Measurements from ENCODE around the gene TMPRSS9.

- no peak for TF ChIP-seq BCL6B (tag by site-specific recombination; IDR thresholded peaks at IDR 0.05)
- no peak for TF ChIP-seq REST (tag by site-specific recombination; IDR thresholded peaks at IDR 0.05)
- TF ChIP-seq ZEB2 (tag by site-specific recombination; IDR thresholded peaks at IDR 0.05) = no peak
- TF ChIP-seq, protein P1, sequence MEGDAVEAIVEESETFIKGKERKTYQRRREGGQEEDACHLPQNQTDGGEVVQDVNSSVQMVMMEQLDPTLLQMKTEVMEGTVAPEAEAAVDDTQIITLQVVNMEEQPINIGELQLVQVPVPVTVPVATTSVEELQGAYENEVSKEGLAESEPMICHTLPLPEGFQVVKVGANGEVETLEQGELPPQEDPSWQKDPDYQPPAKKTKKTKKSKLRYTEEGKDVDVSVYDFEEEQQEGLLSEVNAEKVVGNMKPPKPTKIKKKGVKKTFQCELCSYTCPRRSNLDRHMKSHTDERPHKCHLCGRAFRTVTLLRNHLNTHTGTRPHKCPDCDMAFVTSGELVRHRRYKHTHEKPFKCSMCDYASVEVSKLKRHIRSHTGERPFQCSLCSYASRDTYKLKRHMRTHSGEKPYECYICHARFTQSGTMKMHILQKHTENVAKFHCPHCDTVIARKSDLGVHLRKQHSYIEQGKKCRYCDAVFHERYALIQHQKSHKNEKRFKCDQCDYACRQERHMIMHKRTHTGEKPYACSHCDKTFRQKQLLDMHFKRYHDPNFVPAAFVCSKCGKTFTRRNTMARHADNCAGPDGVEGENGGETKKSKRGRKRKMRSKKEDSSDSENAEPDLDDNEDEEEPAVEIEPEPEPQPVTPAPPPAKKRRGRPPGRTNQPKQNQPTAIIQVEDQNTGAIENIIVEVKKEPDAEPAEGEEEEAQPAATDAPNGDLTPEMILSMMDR (tag by site-specific recombination; IDR thresholded peaks at IDR 0.05) = no peak
- TF ChIP-seq, protein P2, sequence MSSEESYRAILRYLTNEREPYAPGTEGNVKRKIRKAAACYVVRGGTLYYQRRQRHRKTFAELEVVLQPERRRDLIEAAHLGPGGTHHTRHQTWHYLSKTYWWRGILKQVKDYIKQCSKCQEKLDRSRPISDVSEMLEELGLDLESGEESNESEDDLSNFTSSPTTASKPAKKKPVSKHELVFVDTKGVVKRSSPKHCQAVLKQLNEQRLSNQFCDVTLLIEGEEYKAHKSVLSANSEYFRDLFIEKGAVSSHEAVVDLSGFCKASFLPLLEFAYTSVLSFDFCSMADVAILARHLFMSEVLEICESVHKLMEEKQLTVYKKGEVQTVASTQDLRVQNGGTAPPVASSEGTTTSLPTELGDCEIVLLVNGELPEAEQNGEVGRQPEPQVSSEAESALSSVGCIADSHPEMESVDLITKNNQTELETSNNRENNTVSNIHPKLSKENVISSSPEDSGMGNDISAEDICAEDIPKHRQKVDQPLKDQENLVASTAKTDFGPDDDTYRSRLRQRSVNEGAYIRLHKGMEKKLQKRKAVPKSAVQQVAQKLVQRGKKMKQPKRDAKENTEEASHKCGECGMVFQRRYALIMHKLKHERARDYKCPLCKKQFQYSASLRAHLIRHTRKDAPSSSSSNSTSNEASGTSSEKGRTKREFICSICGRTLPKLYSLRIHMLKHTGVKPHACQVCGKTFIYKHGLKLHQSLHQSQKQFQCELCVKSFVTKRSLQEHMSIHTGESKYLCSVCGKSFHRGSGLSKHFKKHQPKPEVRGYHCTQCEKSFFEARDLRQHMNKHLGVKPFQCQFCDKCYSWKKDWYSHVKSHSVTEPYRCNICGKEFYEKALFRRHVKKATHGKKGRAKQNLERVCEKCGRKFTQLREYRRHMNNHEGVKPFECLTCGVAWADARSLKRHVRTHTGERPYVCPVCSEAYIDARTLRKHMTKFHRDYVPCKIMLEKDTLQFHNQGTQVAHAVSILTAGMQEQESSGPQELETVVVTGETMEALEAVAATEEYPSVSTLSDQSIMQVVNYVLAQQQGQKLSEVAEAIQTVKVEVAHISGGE (tag by site-specific recombination; conservative IDR thresholded peaks at IDR 0.05; ENCODE audit: low read depth) = no peak
- TF ChIP-seq ZNF785 (tag by site-specific recombination; IDR thresholded peaks at IDR 0.05) = no peak
- peak; percentile 24 for TF ChIP-seq SP2 (tag by site-specific recombination; IDR thresholded peaks at IDR 0.05)
- TF ChIP-seq ZNF133 (tag by site-specific recombination; IDR thresholded peaks at IDR 0.05) = no peak
- no peak for TF ChIP-seq KLF7 (tag by site-specific recombination; IDR thresholded peaks at IDR 0.05; ENCODE audit: borderline replicate concordance)
- TF ChIP-seq, protein P3, sequence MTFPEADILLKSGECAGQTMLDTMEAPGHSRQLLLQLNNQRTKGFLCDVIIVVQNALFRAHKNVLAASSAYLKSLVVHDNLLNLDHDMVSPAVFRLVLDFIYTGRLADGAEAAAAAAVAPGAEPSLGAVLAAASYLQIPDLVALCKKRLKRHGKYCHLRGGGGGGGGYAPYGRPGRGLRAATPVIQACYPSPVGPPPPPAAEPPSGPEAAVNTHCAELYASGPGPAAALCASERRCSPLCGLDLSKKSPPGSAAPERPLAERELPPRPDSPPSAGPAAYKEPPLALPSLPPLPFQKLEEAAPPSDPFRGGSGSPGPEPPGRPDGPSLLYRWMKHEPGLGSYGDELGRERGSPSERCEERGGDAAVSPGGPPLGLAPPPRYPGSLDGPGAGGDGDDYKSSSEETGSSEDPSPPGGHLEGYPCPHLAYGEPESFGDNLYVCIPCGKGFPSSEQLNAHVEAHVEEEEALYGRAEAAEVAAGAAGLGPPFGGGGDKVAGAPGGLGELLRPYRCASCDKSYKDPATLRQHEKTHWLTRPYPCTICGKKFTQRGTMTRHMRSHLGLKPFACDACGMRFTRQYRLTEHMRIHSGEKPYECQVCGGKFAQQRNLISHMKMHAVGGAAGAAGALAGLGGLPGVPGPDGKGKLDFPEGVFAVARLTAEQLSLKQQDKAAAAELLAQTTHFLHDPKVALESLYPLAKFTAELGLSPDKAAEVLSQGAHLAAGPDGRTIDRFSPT (tag by site-specific recombination; IDR thresholded peaks at IDR 0.05) = no peak
- TF ChIP-seq ZNF366 (tag by site-specific recombination; conservative IDR thresholded peaks at IDR 0.05) = no peak
- no peak for TF ChIP-seq ZNF629 (tag by site-specific recombination; IDR thresholded peaks at IDR 0.05)
- TF ChIP-seq ZSCAN5A (tag by site-specific recombination; IDR thresholded peaks at IDR 0.05) = no peak
- no peak for TF ChIP-seq TCF7L2 (IDR thresholded peaks at IDR 0.05; ENCODE audit: borderline replicate concordance, low read depth, low read length)
Measured at GRCh38 chr19:2432131-2432848, 72.2 kb downstream of the TMPRSS9 start.

Measured in HEK293 (cell line).